HEK293T (cell line): ENCODE results near the gene MRNIP.

Experiments
- CTCF ChIA-PET: fragments of 350-600 bp; formaldehyde crosslinking; extraction: SDS; loops from one replicate; lab custom pipeline; 2021; ENCODE audit warnings: antibody characterized with exemption, inconsistent platforms; lab: Yijun Ruan, JAX
- POLR2A ChIA-PET: fragments of 350-600 bp; formaldehyde crosslinking; extraction: SDS; loops from one replicate; lab custom pipeline; 2020; ENCODE audit warnings: antibody characterized with exemption, inconsistent platforms; lab: Yijun Ruan, JAX
- DNase-seq: peaks from one replicate; pipeline ENCODE4 v3.0.0; 2012; ENCODE audit warnings: mixed read lengths; ENCODE audit errors: extremely low spot score
- ARNT ChIP-seq: fragments of 450-650 bp; IDR thresholded peaks from 2 replicates; pipeline ENCODE4 v1.6.1; 2017; ENCODE audit warnings: mild to moderate bottlenecking
- BHLHE40 ChIP-seq: fragments of 450-650 bp; IDR thresholded peaks from 2 replicates; pipeline ENCODE4 v1.6.1; 2016; ENCODE audit warnings: mild to moderate bottlenecking, moderate library complexity, borderline replicate concordance
- CTBP1 ChIP-seq: fragments of 450-650 bp; IDR thresholded peaks from 2 replicates; pipeline ENCODE4 v1.6.1; 2016; ENCODE audit warnings: borderline replicate concordance
- ELF4 ChIP-seq: fragments of 450-650 bp; IDR thresholded peaks from 2 replicates; pipeline ENCODE4 v1.6.1; 2017; ENCODE audit warnings: antibody characterized with exemption
- FOXA1 ChIP-seq: fragments of 450-650 bp; IDR thresholded peaks from 2 replicates; pipeline ENCODE4 v1.6.1; 2016; ENCODE audit warnings: mild to moderate bottlenecking
- FOXK2 ChIP-seq: fragments of 450-650 bp; IDR thresholded peaks from 2 replicates; pipeline ENCODE4 v1.6.1; 2016; ENCODE audit warnings: mild to moderate bottlenecking
- FOXM1 ChIP-seq: fragments of 450-650 bp; IDR thresholded peaks from 2 replicates; pipeline ENCODE4 v1.6.1; 2017; ENCODE audit warnings: mild to moderate bottlenecking, borderline replicate concordance
- HDGF ChIP-seq: fragments of 450-650 bp; IDR thresholded peaks from 2 replicates; pipeline ENCODE4 v1.6.1; 2017; ENCODE audit warnings: antibody characterized with exemption, borderline replicate concordance
- L3MBTL2 ChIP-seq: fragments of 450-650 bp; conservative IDR thresholded peaks from 2 replicates; pipeline ENCODE4 v1.6.1; 2016; ENCODE audit warnings: mild to moderate bottlenecking
- LEF1 ChIP-seq: fragments of 450-650 bp; IDR thresholded peaks from 2 replicates; pipeline ENCODE4 v1.6.1; 2017; ENCODE audit warnings: mild to moderate bottlenecking, borderline replicate concordance
- NFRKB ChIP-seq: fragments of 450-650 bp; IDR thresholded peaks from 2 replicates; pipeline ENCODE4 v1.6.1; 2016; ENCODE audit warnings: mild to moderate bottlenecking, moderate library complexity
- PKNOX1 ChIP-seq: fragments of 450-650 bp; IDR thresholded peaks from 2 replicates; pipeline ENCODE4 v1.6.1; 2016
- SP1 ChIP-seq: fragments of 450-650 bp; IDR thresholded peaks from 2 replicates; pipeline ENCODE4 v1.6.1; 2017
- SUZ12 ChIP-seq: fragments of 450-650 bp; IDR thresholded peaks from 2 replicates; pipeline ENCODE4 v1.6.1; 2016; ENCODE audit warnings: mild to moderate bottlenecking
- TARDBP ChIP-seq: fragments of 450-650 bp; IDR thresholded peaks from 2 replicates; pipeline ENCODE4 v1.6.1; 2016
- ZNF384 ChIP-seq: fragments of 450-650 bp; IDR thresholded peaks from 2 replicates; pipeline ENCODE4 v1.6.1; 2016

Gene MRNIP

GRCh38 chr5:179900711-179901110 is 42.1 kb upstream of the MRNIP start:
- TF ChIP-seq CTBP1 (no peak), ARNT (no peak), PKNOX1 (no peak), HDGF (no peak), ELF4 (no peak), BHLHE40 (no peak), ZNF384 (no peak)
- POLR2A ChIA-PET = no interaction called here
- no peak for DNase-seq
- CTCF ChIA-PET = no interaction called here

- DNase-seq = no peak
- POLR2A ChIA-PET = no interaction called here
- CTCF ChIA-PET = no interaction called here
- TF ChIP-seq LEF1 (no peak), ARNT (no peak), BHLHE40 (no peak), SUZ12 (no peak), SP1 (no peak), TARDBP (no peak), PKNOX1 (no peak)
These were observed 41.6 kb upstream of the MRNIP start for GRCh38 chr5:179900206-179900605.

- ChIA-PET CTCF (no interaction called here), POLR2A (no interaction called here)
- TF ChIP-seq NFRKB (no peak), PKNOX1 (no peak), SUZ12 (no peak), FOXK2 (no peak), TARDBP (no peak), FOXM1 (no peak), CTBP1 (no peak), SP1 (no peak), ZNF384 (no peak)
- DNase-seq = no peak
These were observed 37.2 kb upstream of the MRNIP start for GRCh38 chr5:179895861-179896260.

GRCh38 chr5:179893958-179894895 is 35.6 kb upstream of the MRNIP start:
- DNase-seq = no peak
- TF ChIP-seq NFRKB (no peak), LEF1 (no peak), FOXK2 (no peak), SUZ12 (no peak), SP1 (no peak), ZNF384 (no peak), FOXM1 (no peak), HDGF (no peak), CTBP1 (no peak), TARDBP (no peak), ARNT (no peak), FOXA1 (no peak), BHLHE40 (no peak)
- ChIA-PET CTCF (no interaction called here), POLR2A (no interaction called here)

- no peak for DNase-seq
- POLR2A ChIA-PET = no interaction called here
- TF ChIP-seq CTBP1 = no peak
- TF ChIP-seq SUZ12 = no peak
- TF ChIP-seq BHLHE40 = no peak
- TF ChIP-seq ZNF384 = no peak
- no peak for TF ChIP-seq HDGF
- TF ChIP-seq PKNOX1 = no peak
- no peak for TF ChIP-seq FOXM1
- TF ChIP-seq NFRKB = no peak
- no peak for TF ChIP-seq L3MBTL2
- TF ChIP-seq ARNT = no peak
- TF ChIP-seq LEF1 = no peak
- TF ChIP-seq FOXK2 = no peak
- no peak for TF ChIP-seq FOXA1
- no peak for TF ChIP-seq ELF4
- no peak for TF ChIP-seq SP1
- CTCF ChIA-PET = interaction anchor here (1.0 kb wide), 1 partner anchor 91 kb away, joined by 3 read pairs; no protein-coding TSS in a partner anchor
These were observed 34.7 kb upstream of the MRNIP start for GRCh38 chr5:179893076-179893957.
